ENCODE results near the gene SCCPDH.
"Not testable (repeated sequence)": the region's sequence is repeated elsewhere in the genome, so short reads cannot be mapped to it uniquely, and the experiment has no call there.

The SCCPDH gene

DNA sequence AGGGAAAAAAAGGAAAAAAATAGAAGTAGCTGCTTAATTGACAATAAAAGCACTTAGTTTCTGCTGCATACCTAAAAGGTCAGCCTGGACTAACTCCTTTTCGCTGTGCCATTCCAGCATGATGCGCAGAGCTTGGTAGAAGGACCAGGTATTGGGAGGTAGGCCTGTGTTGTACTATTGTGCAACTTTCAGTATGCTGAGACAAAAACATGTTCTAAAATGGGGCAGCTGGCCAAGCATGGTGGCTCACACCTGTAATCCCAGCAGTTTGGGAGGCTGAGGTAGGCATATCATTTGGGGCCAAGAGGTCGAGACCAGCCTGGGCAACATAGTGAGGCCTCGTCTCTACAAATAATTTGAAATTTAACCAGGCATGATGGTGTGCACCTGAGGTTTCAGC is 15.0 kb upstream of the SCCPDH start:
- no peak for DNase-seq
- no peak overlapping the region for H2BK120ac ChIP-seq (ENCODE audit: insufficient read depth, low read length, poor library complexity)
- H2BK5ac ChIP-seq (ENCODE audit: low read depth, low read length, poor library complexity) = no peak overlapping the region
- no peak overlapping the region for H3K27ac ChIP-seq (ENCODE audit: low read depth, low read length)
- no peak overlapping the region for H4K8ac ChIP-seq (ENCODE audit: low read depth, low read length)
- H3K4me3 ChIP-seq (ENCODE audit: low read depth, low read length) = no peak overlapping the region
- no peaks in the 10 kb centered on the region for H3K36me3 ChIP-seq (ENCODE audit: control insufficient read depth in 1 of 2, insufficient read depth in 2 of 2, low read length in 2 of 2)
- no peaks in the 10 kb centered on the region for H3K79me2 ChIP-seq (ENCODE audit: control insufficient read depth, insufficient read depth, low read length, poor library complexity)
- WGBS (ENCODE audit: extremely low coverage, insufficient coverage, insufficient read length) = no CpG with 5 or more reads among the region's 4 CpGs
- H2AK5ac ChIP-seq (ENCODE audit: low read length) = no peak overlapping the region
- H2BK12ac ChIP-seq (ENCODE audit: low read length) = no peak overlapping the region
- peaks cover 0 to 5% of the 10 kb centered on the region in 2 experiments for H3K4me1 ChIP-seq (ENCODE audit: control insufficient read depth in 1 of 2, insufficient read depth in 2 of 2, low read length in 2 of 2)
- H3K4ac ChIP-seq (ENCODE audit: low read depth, low read length) = no peak overlapping the region
- H3K4me2 ChIP-seq (ENCODE audit: low read length) = no peak overlapping the region
- peaks cover 2% of the 10 kb centered on the region for H3K79me1 ChIP-seq (ENCODE audit: low read length)
- H4K12ac ChIP-seq (ENCODE audit: low read depth, low read length) = no peak overlapping the region
- H3K9ac ChIP-seq (ENCODE audit: low read length) = no peak overlapping the region
- H3K18ac ChIP-seq (ENCODE audit: low read length) = no peak overlapping the region
- H4K91ac ChIP-seq (ENCODE audit: low read depth, low read length) = no peak overlapping the region
- no peaks in the 10 kb centered on the region for H3K27me3 ChIP-seq (ENCODE audit: insufficient read depth, low read length)
- no peak overlapping the region for H3K14ac ChIP-seq (ENCODE audit: low read length)
- H3K23ac ChIP-seq (ENCODE audit: low read length) = no peak overlapping the region
- H3K9me3 ChIP-seq (ENCODE audit: insufficient read depth, low read depth, low read length) = peaks cover 6% of the 10 kb centered on the region
- no peak overlapping the region for H2AFZ ChIP-seq (ENCODE audit: insufficient read depth, low read length, poor library complexity)

DNA sequence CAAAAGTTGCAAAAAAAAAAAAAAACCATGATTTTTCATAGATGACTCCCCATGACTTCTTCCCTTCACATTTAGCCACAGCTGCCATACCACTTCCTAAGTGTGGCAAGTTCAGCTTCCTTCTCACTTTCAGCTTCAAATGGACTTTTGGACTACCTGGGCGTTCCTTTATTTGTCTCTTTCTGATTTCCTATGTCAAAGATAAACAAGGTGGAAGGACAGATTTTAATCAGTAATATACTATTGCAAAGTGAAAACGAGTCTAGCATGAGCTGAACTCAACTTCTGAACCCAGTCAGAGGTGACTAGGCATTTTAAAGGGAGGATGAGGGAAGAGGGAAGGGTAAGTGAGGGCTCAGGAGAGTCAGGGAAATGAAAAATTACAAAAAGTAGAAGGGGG is 14.4 kb upstream of the SCCPDH start:
- H4K8ac ChIP-seq (ENCODE audit: low read depth, low read length) = no peak overlapping the region
- H2BK120ac ChIP-seq (ENCODE audit: insufficient read depth, low read length, poor library complexity) = no peak overlapping the region
- H3K18ac ChIP-seq (ENCODE audit: low read length) = no peak overlapping the region
- H3K9me3 ChIP-seq (ENCODE audit: insufficient read depth, low read depth, low read length) = peaks cover 6% of the 10 kb centered on the region
- no peak overlapping the region for H2AFZ ChIP-seq (ENCODE audit: insufficient read depth, low read length, poor library complexity)
- no peak overlapping the region for H3K23ac ChIP-seq (ENCODE audit: low read length)
- peaks cover 0 to 5% of the 10 kb centered on the region in 2 experiments for H3K4me1 ChIP-seq (ENCODE audit: control insufficient read depth in 1 of 2, insufficient read depth in 2 of 2, low read length in 2 of 2)
- H2BK5ac ChIP-seq (ENCODE audit: low read depth, low read length, poor library complexity) = no peak overlapping the region
- H3K4ac ChIP-seq (ENCODE audit: low read depth, low read length) = no peak overlapping the region
- no peak overlapping the region for H3K27ac ChIP-seq (ENCODE audit: low read depth, low read length)
- no CpG with 5 or more reads among the region's 2 CpGs for WGBS (ENCODE audit: extremely low coverage, insufficient coverage, insufficient read length)
- no peaks in the 10 kb centered on the region for H3K27me3 ChIP-seq (ENCODE audit: insufficient read depth, low read length)
- no peak overlapping the region for H4K12ac ChIP-seq (ENCODE audit: low read depth, low read length)
- DNase-seq = no peak
- no peaks in the 10 kb centered on the region for H3K79me2 ChIP-seq (ENCODE audit: control insufficient read depth, insufficient read depth, low read length, poor library complexity)
- no peak overlapping the region for H3K9ac ChIP-seq (ENCODE audit: low read length)
- no peak overlapping the region for H2AK5ac ChIP-seq (ENCODE audit: low read length)
- peaks cover 2% of the 10 kb centered on the region for H3K79me1 ChIP-seq (ENCODE audit: low read length)
- H3K36me3 ChIP-seq (ENCODE audit: control insufficient read depth in 1 of 2, insufficient read depth in 2 of 2, low read length in 2 of 2) = no peaks in the 10 kb centered on the region
- no peak overlapping the region for H2BK12ac ChIP-seq (ENCODE audit: low read length)
- H3K4me3 ChIP-seq (ENCODE audit: low read depth, low read length) = no peak overlapping the region
- no peak overlapping the region for H4K91ac ChIP-seq (ENCODE audit: low read depth, low read length)
- no peak overlapping the region for H3K14ac ChIP-seq (ENCODE audit: low read length)
- H3K4me2 ChIP-seq (ENCODE audit: low read length) = no peak overlapping the region

- Histone ChIP-seq H3K14ac (ENCODE audit: low read length) (no peak overlapping the region), H3K27ac (ENCODE audit: low read depth, low read length) (no peak overlapping the region), H2BK120ac (ENCODE audit: insufficient read depth, low read length, poor library complexity) (no peak overlapping the region)
Measured at GRCh38 chr1:246711548-246712003, 12.6 kb upstream of the SCCPDH start.

GRCh38 chr1:246712428-246712827 is 11.8 kb upstream of the SCCPDH start:
- H3K9me3 ChIP-seq (ENCODE audit: insufficient read depth, low read depth, low read length); H3K79me2 ChIP-seq (ENCODE audit: control insufficient read depth, insufficient read depth, low read length, poor library complexity); H2AFZ ChIP-seq (ENCODE audit: insufficient read depth, low read length, poor library complexity); H3K4me1 ChIP-seq (ENCODE audit: control insufficient read depth in 1 of 2, insufficient read depth in 2 of 2, low read length in 2 of 2); H3K23ac ChIP-seq (ENCODE audit: low read length); H3K79me1 ChIP-seq (ENCODE audit: low read length); H2BK5ac ChIP-seq (ENCODE audit: low read depth, low read length, poor library complexity); H3K9ac ChIP-seq (ENCODE audit: low read length); H3K36me3 ChIP-seq (ENCODE audit: control insufficient read depth in 1 of 2, insufficient read depth in 2 of 2, low read length in 2 of 2); H3K14ac ChIP-seq (ENCODE audit: low read length); H4K12ac ChIP-seq (ENCODE audit: low read depth, low read length); H3K4ac ChIP-seq (ENCODE audit: low read depth, low read length); H3K4me3 ChIP-seq (ENCODE audit: low read depth, low read length); H4K91ac ChIP-seq (ENCODE audit: low read depth, low read length); DNase-seq; H3K27ac ChIP-seq (ENCODE audit: low read depth, low read length); H2AK5ac ChIP-seq (ENCODE audit: low read length); H4K8ac ChIP-seq (ENCODE audit: low read depth, low read length); H3K4me2 ChIP-seq (ENCODE audit: low read length); H2BK120ac ChIP-seq (ENCODE audit: insufficient read depth, low read length, poor library complexity); H3K18ac ChIP-seq (ENCODE audit: low read length); H2BK12ac ChIP-seq (ENCODE audit: low read length); H3K27me3 ChIP-seq (ENCODE audit: insufficient read depth, low read length): not testable (repeated sequence)
- no CpG with 5 or more reads among the region's 5 CpGs for WGBS (ENCODE audit: extremely low coverage, insufficient coverage, insufficient read length)

More at GRCh38 chr1:246711548-246712003, 12.6 kb upstream of the SCCPDH start:
- H4K8ac ChIP-seq (ENCODE audit: low read depth, low read length) = no peak overlapping the region
- no peak overlapping the region for H2AK5ac ChIP-seq (ENCODE audit: low read length)
- H4K91ac ChIP-seq (ENCODE audit: low read depth, low read length) = no peak overlapping the region
- H3K4me2 ChIP-seq (ENCODE audit: low read length) = no peak overlapping the region
- no peak overlapping the region for H3K9ac ChIP-seq (ENCODE audit: low read length)
- no peak overlapping the region for H3K4me3 ChIP-seq (ENCODE audit: low read depth, low read length)
- H3K36me3 ChIP-seq (ENCODE audit: control insufficient read depth in 1 of 2, insufficient read depth in 2 of 2, low read length in 2 of 2) = no peaks in the 10 kb centered on the region
- no peaks in the 10 kb centered on the region for H3K4me1 ChIP-seq (ENCODE audit: control insufficient read depth in 1 of 2, insufficient read depth in 2 of 2, low read length in 2 of 2)
- WGBS (ENCODE audit: extremely low coverage, insufficient coverage, insufficient read length) = no CpG with 5 or more reads among the region's 3 CpGs
- no peak overlapping the region for H2AFZ ChIP-seq (ENCODE audit: insufficient read depth, low read length, poor library complexity)
- no peak overlapping the region for H2BK12ac ChIP-seq (ENCODE audit: low read length)
- no peak overlapping the region for H3K23ac ChIP-seq (ENCODE audit: low read length)
- no peaks in the 10 kb centered on the region for H3K79me1 ChIP-seq (ENCODE audit: low read length)
- no peak for DNase-seq
- H2BK5ac ChIP-seq (ENCODE audit: low read depth, low read length, poor library complexity) = no peak overlapping the region
- no peak overlapping the region for H3K4ac ChIP-seq (ENCODE audit: low read depth, low read length)
- H3K27me3 ChIP-seq (ENCODE audit: insufficient read depth, low read length) = no peaks in the 10 kb centered on the region
- no peak overlapping the region for H4K12ac ChIP-seq (ENCODE audit: low read depth, low read length)
- no peaks in the 10 kb centered on the region for H3K79me2 ChIP-seq (ENCODE audit: control insufficient read depth, insufficient read depth, low read length, poor library complexity)
- H3K18ac ChIP-seq (ENCODE audit: low read length) = no peak overlapping the region
- peaks cover 6% of the 10 kb centered on the region for H3K9me3 ChIP-seq (ENCODE audit: insufficient read depth, low read depth, low read length)

Measured in trophoblast cell (in vitro differentiated cells and primary cell).